CD4-positive, alpha-beta T cell (primary cell): ENCODE results near the gene CFAP300. TPM values are rescaled to one million over a fixed set of nuclear protein-coding genes. Genes with fewer than 3 reads are reported as not detected.

Source experiments
- ATAC-seq: fragments of 200-7000 bp; cut with Tn5 transposase; one replicate; pipeline ENCODE4 v1.10.0; 2022; ENCODE audit warnings: mild to moderate bottlenecking; ENCODE audit not compliant: poor library complexity
- CTCF ChIA-PET: fragments of 350-600 bp; sonication (Branson Sonifier 250); formaldehyde crosslinking; loops from one replicate; lab custom pipeline; 2021; ENCODE audit warnings: antibody characterized with exemption, inconsistent platforms; lab: Charles Lee
- POLR2A ChIA-PET: fragments of 350-600 bp; sonication (Branson Sonifier 250); formaldehyde crosslinking; loops from one replicate; lab custom pipeline; 2021; ENCODE audit warnings: antibody characterized with exemption, inconsistent platforms; lab: Charles Lee
- DNase-seq, 14 experiments: peaks; one replicate each; pipeline ENCODE4 v3.0.0-alpha.2; 2013 to 2020; ENCODE audit warnings: mixed read lengths in 2 of 14
- H3K27ac ChIP-seq, 2 donors: one replicate each; pipeline versions ENCODE4 v1.5.1 to v1.7.0; 2013; ENCODE audit warnings: low read length in 2 of 2, low read depth in 1 of 2, mild to moderate bottlenecking in 1 of 2
- H3K27me3 ChIP-seq, 2 experiments: 1 replicate in 1 of 2; 2 replicates in 1 of 2; pipeline versions ENCODE4 v1.6.1 to v1.7.0; 2013; ENCODE audit warnings: low read length in 2 of 2, control low read depth in 1 of 2, mild to moderate bottlenecking in 1 of 2, moderate library complexity in 1 of 2; ENCODE audit not compliant: insufficient read depth in 2 of 2, control insufficient read depth in 1 of 2
- H3K36me3 ChIP-seq: one replicate; pipeline ENCODE4 v1.6.1; 2013; ENCODE audit warnings: low read length, control low read depth; ENCODE audit not compliant: insufficient read depth
- H3K4me1 ChIP-seq: one replicate; pipeline ENCODE4 v1.6.1; 2013; ENCODE audit warnings: low read length, control low read depth; ENCODE audit not compliant: insufficient read depth
- H3K4me3 ChIP-seq: one replicate; pipeline ENCODE4 v1.5.1; 2013; ENCODE audit warnings: mild to moderate bottlenecking, low read length, moderate library complexity
- H3K9me3 ChIP-seq, 2 experiments: 1 replicate in 1 of 2; 2 replicates in 1 of 2; pipeline versions ENCODE4 v1.6.1 to v1.7.0; 2013; ENCODE audit warnings: low read length in 2 of 2, mild to moderate bottlenecking in 2 of 2, control low read depth in 1 of 2, moderate library complexity in 1 of 2; ENCODE audit not compliant: control insufficient read depth in 1 of 2, insufficient read depth in 1 of 2
- H3K27ac Mint-ChIP-seq: one replicate; pipeline ENCODE4 v1.8.0; 2020; ENCODE audit warnings: mixed read lengths
- H3K27me3 Mint-ChIP-seq: one replicate; pipeline ENCODE4 v1.8.0; 2021; ENCODE audit warnings: mixed read lengths
- H3K36me3 Mint-ChIP-seq: one replicate; pipeline ENCODE4 v1.8.0; 2021; ENCODE audit warnings: low read depth, mixed read lengths
- H3K4me1 Mint-ChIP-seq: one replicate; pipeline ENCODE4 v1.8.0; 2021; ENCODE audit warnings: low read depth, mixed read lengths
- H3K4me3 Mint-ChIP-seq: one replicate; pipeline ENCODE4 v1.8.0; 2020; ENCODE audit warnings: mild to moderate bottlenecking, mixed read lengths
- H3K9me3 Mint-ChIP-seq: one replicate; pipeline ENCODE4 v1.8.0; 2020; ENCODE audit warnings: mixed read lengths
- CTCF ChIP-seq: fragments of 200-600 bp; IDR thresholded peaks from one replicate; pipeline ENCODE4 v1.8.0; 2022; ENCODE audit warnings: antibody characterized with exemption, mild to moderate bottlenecking
- intact Hi-C, 2 experiments: fragments of 100-400 bp; cut with DNase I in 1 of 2; cut with micrococcal nuclease in 1 of 2; formaldehyde crosslinking; loops; one replicate each; pipeline versions ENCODE4 v1.15.1 to v1.9.0; 2023 to 2025; cut with DNase I, micrococcal nuclease
- total RNA-seq, 174 experiments: library from RNA in 2 of 174; stranded (reverse) in 2 of 174; gene quantifications; one replicate each; pipeline ENCODE4 v1.2.3 and lab custom pipeline; 2021 to 2026

CFAP300 gene
- total RNA-seq, 2 experiments from 2014 or later, result not detected

GRCh38 chr11:102005306-102005705 lies 41.9 kb upstream of the CFAP300 start:
- H3K36me3 ChIP-seq, result no peaks in the 10 kb centered on the region
- Mint-ChIP-seq H3K9me3 (no peaks in the 10 kb centered on the region), H3K4me3 (no peak overlapping the region), H3K27ac (no peak overlapping the region), H3K4me1 (no peaks in the 10 kb centered on the region), H3K36me3 (no peaks in the 10 kb centered on the region), H3K27me3 (peaks cover 7% of the 10 kb centered on the region)
- no peaks in the 10 kb centered on the region for H3K4me1 ChIP-seq
- DNase-seq (no peak), ATAC-seq (no peak)
- no peak overlapping the region for H3K4me3 ChIP-seq
- ChIA-PET POLR2A (no interaction called here), CTCF (no interaction called here)
- H3K9me3 ChIP-seq, result no peaks in the 10 kb centered on the region
- TF ChIP-seq CTCF, result no peak
- intact Hi-C loops, result loop anchor here in 1 of 2 experiments (5.0 kb wide), 2 partner anchors 88 to 1428 kb away; partner anchors contain the start of genes ANGPTL5 and CEP126
- H3K27ac ChIP-seq, result no peak overlapping the region
- no peaks in the 10 kb centered on the region for H3K27me3 ChIP-seq

GRCh38 chr11:102006835-102007566 lies 40.2 kb upstream of the CFAP300 start:
- POLR2A ChIA-PET, result interaction anchor here (1.4 kb wide), 1 partner anchor 11 kb away, joined by 4 read pairs; no protein-coding TSS in a partner anchor
- intact Hi-C loops, result loop anchor here in 1 of 2 experiments (5.0 kb wide), 2 partner anchors 90 to 1430 kb away; partner anchors contain the start of genes ANGPTL5 and CEP126
- Mint-ChIP-seq H3K4me3 (no peak overlapping the region), H3K27ac (no peak overlapping the region), H3K27me3 (peaks cover 7% of the 10 kb centered on the region), H3K9me3 (no peaks in the 10 kb centered on the region), H3K36me3 (no peaks in the 10 kb centered on the region), H3K4me1 (no peaks in the 10 kb centered on the region)
- DNase-seq, result no peak
- no peak for ATAC-seq
- no peak for TF ChIP-seq CTCF
- Histone ChIP-seq H3K36me3 (no peaks in the 10 kb centered on the region), H3K4me3 (no peak overlapping the region), H3K9me3 (no peaks in the 10 kb centered on the region), H3K4me1 (no peaks in the 10 kb centered on the region), H3K27ac (no peak overlapping the region), H3K27me3 (no peaks in the 10 kb centered on the region)
- CTCF ChIA-PET, result interaction anchor here (0.6 to 3.8 kb wide), 5 partner anchors 7 to 145 kb away, joined by 3 to 30 read pairs (median 3); no protein-coding TSS in a partner anchor

GRCh38 chr11:102007567-102008437 lies 39.4 kb upstream of the CFAP300 start:
- ATAC-seq (no peak), DNase-seq (peak in 3 of 14 experiments; percentile 37 to 57 (median 46))
- no peaks in the 10 kb centered on the region for H3K9me3 ChIP-seq
- H3K27me3 Mint-ChIP-seq, result peaks cover 12% of the 10 kb centered on the region
- no peaks in the 10 kb centered on the region for H3K4me1 ChIP-seq
- POLR2A ChIA-PET, result interaction anchor here (1.4 kb wide), 1 partner anchor 12 kb away, joined by 4 read pairs; no protein-coding TSS in a partner anchor
- H3K27ac ChIP-seq, result no peak overlapping the region
- H3K36me3 Mint-ChIP-seq, result no peaks in the 10 kb centered on the region
- CTCF ChIA-PET, result interaction anchor here (0.9 to 3.8 kb wide), 6 partner anchors 9 to 146 kb away, joined by 3 to 30 read pairs (median 3); partner anchors contain the start of gene CEP126
- intact Hi-C loops, result loop anchor here (1.0 to 5.0 kb wide), 3 partner anchors 91 to 1431 kb away; partner anchors contain the start of genes ANGPTL5 (in 1 of the 2) and CEP126 (in 1 of the 2)
- no peaks in the 10 kb centered on the region for H3K9me3 Mint-ChIP-seq
- H3K4me1 Mint-ChIP-seq, result no peaks in the 10 kb centered on the region
- H3K27me3 ChIP-seq, result peaks cover 0 to 4% of the 10 kb centered on the region in 2 experiments
- H3K4me3 Mint-ChIP-seq, result no peak overlapping the region
- no peak overlapping the region for H3K27ac Mint-ChIP-seq
- peak; percentile 78 for TF ChIP-seq CTCF
- no peak overlapping the region for H3K4me3 ChIP-seq
- no peaks in the 10 kb centered on the region for H3K36me3 ChIP-seq
